ENCODE results near the gene ZG16. TPM values are rescaled to one million over a fixed set of nuclear protein-coding genes. Genes with fewer than 3 reads are reported as not detected.
"Not testable (repeated sequence)": the region's sequence is repeated elsewhere in the genome, so short reads cannot be mapped to it uniquely, and the experiment has no call there.

The ZG16 gene
- total RNA-seq, 2 experiments from 2014 or later, result not detected

- no peak for DNase-seq (ENCODE audit: low spot score)
- POLR2A ChIA-PET, result interaction anchor here (0.6 kb wide), 1 partner anchor 24 kb away, joined by 3 read pairs; no protein-coding TSS in a partner anchor
- intact Hi-C loops (cut with micrococcal nuclease; ENCODE audit: unreplicated experiment), result no loop called here
- Histone ChIP-seq H3K9me3 (ENCODE audit: low read length) (no peaks in the 10 kb centered on the region), H3K27ac (ENCODE audit: low read depth, low read length, poor library complexity, severe bottlenecking) (no peak overlapping the region), H3K4me1 (ENCODE audit: insufficient read depth, low read length, poor library complexity, severe bottlenecking) (no peaks in the 10 kb centered on the region), H3K4me3 (ENCODE audit: low read depth, low read length, poor library complexity, severe bottlenecking) (no peak overlapping the region), H4K20me1 (ENCODE audit: insufficient read depth, low read length) (no peaks in the 10 kb centered on the region), H2AFZ (ENCODE audit: low read length) (no peak overlapping the region), H3K9me2 (ENCODE audit: insufficient read depth, low read length) (no peaks in the 10 kb centered on the region), H3K4me2 (ENCODE audit: low read length) (no peak overlapping the region), H3K79me2 (ENCODE audit: insufficient read depth, low read depth, low read length) (no peaks in the 10 kb centered on the region), H3K36me3 (ENCODE audit: insufficient read depth, low read length) (no peaks in the 10 kb centered on the region)
- CTCF ChIA-PET (ENCODE audit: unreplicated experiment), result interaction anchor here (0.8 kb wide), 1 partner anchor 129 kb away, joined by 3 read pairs; no protein-coding TSS in a partner anchor
- no TSS peak for BruUV-seq (replicated peaks)
- TF ChIP-seq CTCF (conservative IDR thresholded peaks at IDR 0.05; ENCODE audit: low read length) (no peak), EZH2phosphoT487 (IDR thresholded peaks at IDR 0.05; ENCODE audit: borderline replicate concordance, low read depth, low read length) (no peak)
These were observed 29.9 kb upstream of the ZG16 start for GRCh38 chr16:29747947-29748759.

DNA sequence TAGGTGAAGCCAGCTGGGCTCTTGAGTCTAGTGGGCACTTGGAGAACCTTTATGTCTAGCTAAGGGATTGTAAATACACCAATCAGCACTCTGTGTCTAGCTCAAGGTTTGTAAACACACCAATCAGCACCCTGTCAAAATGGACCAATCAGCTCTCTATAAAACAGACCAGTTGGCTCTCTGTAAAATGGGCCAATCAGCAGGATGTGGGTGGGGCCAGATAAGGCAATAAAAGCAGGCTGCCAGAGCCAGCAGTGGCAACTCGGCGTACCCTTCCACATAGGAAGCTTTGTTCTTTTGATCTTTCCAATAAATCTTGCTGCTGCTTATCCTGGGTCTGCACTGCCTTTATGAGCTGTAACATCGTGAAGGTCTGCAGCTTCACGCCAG lies 29.3 kb upstream of the ZG16 start:
- not testable (repeated sequence) for DNase-seq (ENCODE audit: low spot score)
- CTCF ChIA-PET (ENCODE audit: unreplicated experiment), result interaction anchor here (0.8 kb wide), 1 partner anchor 129 kb away, joined by 3 read pairs; no protein-coding TSS in a partner anchor

DNA sequence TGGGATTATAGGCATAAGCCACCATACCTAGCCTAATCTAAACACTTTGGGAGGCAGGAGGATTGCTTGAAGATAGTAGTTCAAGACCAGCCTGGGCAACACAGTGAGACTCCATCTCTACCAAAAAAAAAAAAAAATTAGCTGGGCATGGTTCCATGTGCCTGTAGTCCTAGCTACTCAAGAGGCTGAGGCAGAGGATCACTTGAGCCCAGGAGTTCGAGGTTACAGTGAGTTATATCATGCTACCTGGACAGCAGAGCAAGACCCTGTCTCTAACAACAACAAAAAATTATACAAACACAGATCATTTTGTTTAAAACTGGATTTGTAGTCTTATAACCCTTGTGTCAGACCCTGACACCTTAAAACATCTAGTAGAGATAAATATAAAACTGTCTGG lies 24.5 kb upstream of the ZG16 start:
- H3K27ac ChIP-seq (ENCODE audit: low read depth, low read length, poor library complexity, severe bottlenecking), result no peak overlapping the region
- H3K4me1 ChIP-seq (ENCODE audit: insufficient read depth, low read length, poor library complexity, severe bottlenecking), result peaks cover 10% of the 10 kb centered on the region
- no peaks in the 10 kb centered on the region for H3K36me3 ChIP-seq (ENCODE audit: insufficient read depth, low read length)
- H3K9me3 ChIP-seq (ENCODE audit: low read length), result no peaks in the 10 kb centered on the region
- no peak overlapping the region for H2AFZ ChIP-seq (ENCODE audit: low read length)
- H3K9me2 ChIP-seq (ENCODE audit: insufficient read depth, low read length), result no peaks in the 10 kb centered on the region
- POLR2A ChIA-PET, result interaction anchor here (0.6 to 1.0 kb wide), 2 partner anchors 23 to 36 kb away, joined by 3 to 4 read pairs; no protein-coding TSS in a partner anchor
- no peak overlapping the region for H3K4me2 ChIP-seq (ENCODE audit: low read length)
- TF ChIP-seq EZH2phosphoT487 (IDR thresholded peaks at IDR 0.05; ENCODE audit: borderline replicate concordance, low read depth, low read length) (no peak), CTCF (conservative IDR thresholded peaks at IDR 0.05; ENCODE audit: low read length) (no peak)
- intact Hi-C loops (cut with micrococcal nuclease; ENCODE audit: unreplicated experiment), result no loop called here
- H3K79me2 ChIP-seq (ENCODE audit: insufficient read depth, low read depth, low read length), result no peaks in the 10 kb centered on the region
- no peak overlapping the region for H3K4me3 ChIP-seq (ENCODE audit: low read depth, low read length, poor library complexity, severe bottlenecking)
- CTCF ChIA-PET (ENCODE audit: unreplicated experiment), result no interaction called here
- no peaks in the 10 kb centered on the region for H4K20me1 ChIP-seq (ENCODE audit: insufficient read depth, low read length)
- BruUV-seq (replicated peaks), result no TSS peak
- DNase-seq (ENCODE audit: low spot score), result no peak

More for the DNA sequence above, 29.3 kb upstream of the ZG16 start:
- H4K20me1 ChIP-seq (ENCODE audit: insufficient read depth, low read length); H3K4me3 ChIP-seq (ENCODE audit: low read depth, low read length, poor library complexity, severe bottlenecking); H2AFZ ChIP-seq (ENCODE audit: low read length); intact Hi-C loops (cut with micrococcal nuclease; ENCODE audit: unreplicated experiment); H3K4me1 ChIP-seq (ENCODE audit: insufficient read depth, low read length, poor library complexity, severe bottlenecking); H3K4me2 ChIP-seq (ENCODE audit: low read length); H3K36me3 ChIP-seq (ENCODE audit: insufficient read depth, low read length); H3K9me2 ChIP-seq (ENCODE audit: insufficient read depth, low read length); H3K9me3 ChIP-seq (ENCODE audit: low read length); H3K27ac ChIP-seq (ENCODE audit: low read depth, low read length, poor library complexity, severe bottlenecking); BruUV-seq (replicated peaks); H3K79me2 ChIP-seq (ENCODE audit: insufficient read depth, low read depth, low read length): not testable (repeated sequence)
- POLR2A ChIA-PET, result interaction anchor here (0.6 kb wide), 1 partner anchor 24 kb away, joined by 3 read pairs; no protein-coding TSS in a partner anchor
